SK-N-SH (cell line): ENCODE measurements around the gene EIF4G1. TPM values are rescaled to one million over a fixed set of nuclear protein-coding genes. Genes with fewer than 3 reads are reported as not detected.

Source experiments
- CTCF ChIA-PET: fragments of 300-600, 350-600 bp; formaldehyde crosslinking; extraction: SDS; loops from one replicate; lab custom pipeline; 2021; lab: Yijun Ruan, JAX
- POLR2A ChIA-PET: fragments of 350-600 bp; sonication (Branson Sonifier 250); formaldehyde crosslinking; extraction: SDS; loops from one replicate; lab custom pipeline; 2020; ENCODE audit warnings: antibody characterized with exemption, inconsistent platforms; lab: Yijun Ruan, JAX
- DNase-seq: peaks from one replicate; pipeline ENCODE4 v3.0.0; 2012
- H2AFZ ChIP-seq: fragments of 200-600 bp; sonication (generic); 2 replicates; pipeline ENCODE4 v1.8.1; 2016; ENCODE audit warnings: antibody characterized with exemption, mild to moderate bottlenecking, low read depth
- H3F3A ChIP-seq: fragments of 200-600 bp; sonication (generic); replicated peaks from 2 replicates; pipeline ENCODE3; 2016; ENCODE audit warnings: antibody characterized with exemption, mild to moderate bottlenecking; ENCODE audit not compliant: insufficient read depth
- H3K27ac ChIP-seq, 2 experiments: fragments of 200-500 bp in 1 of 2; fragments of 200-600 bp in 1 of 2; sonication (Bioruptor generic) in 1 of 2; sonication (generic), shearing (Covaris generic) in 1 of 2; 2 replicates each; pipeline versions ENCODE4 v1.5.1 to v1.6.1; 2014 to 2016; ENCODE audit warnings: low read depth in 2 of 2, inconsistent platforms in 1 of 2, low read length in 1 of 2, mild to moderate bottlenecking in 1 of 2, mixed read lengths in 1 of 2
- H3K27me3 ChIP-seq: fragments of 200-600 bp; sonication (generic), shearing (Covaris generic); 2 replicates; pipeline ENCODE4 v1.6.1; 2016; ENCODE audit warnings: mixed run types; ENCODE audit not compliant: insufficient read depth
- H3K36me3 ChIP-seq, 2 experiments: fragments of 200-500 bp in 1 of 2; fragments of 200-600 bp in 1 of 2; sonication (Bioruptor generic) in 1 of 2; sonication (generic) in 1 of 2; replicated peaks in 1 of 2; 2 replicates each; pipeline versions ENCODE3 to v1.5.1; 2014 to 2016; ENCODE audit warnings: low read length in 1 of 2, mild to moderate bottlenecking in 1 of 2; ENCODE audit not compliant: insufficient read depth in 2 of 2, control insufficient read depth in 1 of 2
- H3K4me1 ChIP-seq, 2 experiments: fragments of 200-500 bp in 1 of 2; fragments of 200-600 bp in 1 of 2; sonication (Bioruptor generic) in 1 of 2; sonication (generic), shearing (Covaris generic) in 1 of 2; 2 replicates each; pipeline versions ENCODE4 v1.5.1 to v1.6.1; 2014 to 2016; ENCODE audit warnings: low read depth in 1 of 2, low read length in 1 of 2, mixed run types in 1 of 2; ENCODE audit not compliant: insufficient read depth in 2 of 2, control insufficient read depth in 1 of 2
- H3K4me2 ChIP-seq: fragments of 200-600 bp; sonication (generic), shearing (Covaris generic); 2 replicates; pipeline ENCODE4 v1.6.1; 2017; ENCODE audit warnings: mixed run types
- H3K4me3 ChIP-seq, 2 experiments: fragments of 200-500 bp in 1 of 2; fragments of 200-600 bp in 1 of 2; sonication (Bioruptor generic) in 1 of 2; sonication (generic), shearing (Covaris generic) in 1 of 2; 2 replicates each; pipeline versions ENCODE4 v1.5.1 to v1.8.1; 2014 to 2016; ENCODE audit warnings: low read depth in 2 of 2, inconsistent platforms in 1 of 2, low read length in 1 of 2, mild to moderate bottlenecking in 1 of 2, mixed read lengths in 1 of 2, moderate library complexity in 1 of 2
- H3K79me2 ChIP-seq: fragments of 200-600 bp; sonication (generic); 2 replicates; pipeline ENCODE4 v1.8.1; 2017; ENCODE audit warnings: mild to moderate bottlenecking; ENCODE audit not compliant: insufficient read depth
- H3K9ac ChIP-seq: fragments of 200-600 bp; sonication (generic); 2 replicates; pipeline ENCODE4 v1.6.1; 2017; ENCODE audit warnings: mixed run types
- H3K9me2 ChIP-seq: fragments of 200-600 bp; sonication (generic); 2 replicates; pipeline ENCODE4 v1.6.1; 2017; ENCODE audit warnings: mixed run types
- H3K9me3 ChIP-seq: fragments of 200-600 bp; sonication (generic); 2 replicates; pipeline ENCODE4 v1.6.1; 2017; ENCODE audit warnings: mixed run types, mild to moderate bottlenecking, moderate library complexity
- H4K20me1 ChIP-seq: fragments of 200-600 bp; sonication (generic); 2 replicates; pipeline ENCODE4 v1.6.1; 2017; ENCODE audit warnings: mild to moderate bottlenecking, mixed run types; ENCODE audit not compliant: insufficient read depth
- CTCF ChIP-seq: fragments of 200-600 bp; sonication (generic); IDR thresholded peaks from 2 replicates; pipeline ENCODE4 v1.6.1; 2017; ENCODE audit warnings: antibody characterized with exemption, mild to moderate bottlenecking, moderate library complexity
- EZH2phosphoT487 ChIP-seq: fragments of 200-600 bp; sonication (generic); IDR thresholded peaks from 2 replicates; pipeline ENCODE4 v1.6.1; 2017; ENCODE audit warnings: low read depth, mixed run types, mild to moderate bottlenecking, antibody characterized with exemption, moderate library complexity, borderline replicate concordance
- FOSL2 ChIP-seq: IDR thresholded peaks from 2 replicates; pipeline ENCODE4 v1.4.0; 2012; ENCODE audit warnings: low read depth, mild to moderate bottlenecking, moderate library complexity, borderline replicate concordance
- GABPA ChIP-seq: IDR thresholded peaks from 2 replicates; pipeline ENCODE4 v1.4.0; 2012; ENCODE audit warnings: low read depth, mild to moderate bottlenecking
- JUND ChIP-seq: IDR thresholded peaks from 2 replicates; pipeline ENCODE4 v1.4.0; 2012
- NRF1 ChIP-seq: IDR thresholded peaks from 2 replicates; pipeline ENCODE4 v1.6.1; 2012; ENCODE audit warnings: low read depth, mild to moderate bottlenecking, low read length
- RCOR1 ChIP-seq: fragments of 150-350 bp; IDR thresholded peaks from 2 replicates; pipeline ENCODE4 v1.6.1; 2017; ENCODE audit warnings: antibody characterized with exemption, low read length
- SIN3A ChIP-seq: IDR thresholded peaks from 2 replicates; pipeline ENCODE4 v1.6.1; 2012; ENCODE audit warnings: low read depth, mild to moderate bottlenecking, low read length, moderate library complexity, borderline replicate concordance
- TCF12 ChIP-seq: IDR thresholded peaks from 2 replicates; pipeline ENCODE4 v1.4.0; 2012
- TEAD4 ChIP-seq: IDR thresholded peaks from 2 replicates; pipeline ENCODE4 v1.4.0; 2012; ENCODE audit warnings: mild to moderate bottlenecking, borderline replicate concordance; ENCODE audit not compliant: insufficient read depth
- WGBS: methylation state at CpG from one replicate; pipeline ENCODE4 v1.1.6; 2017; ENCODE audit warnings: low lambda C conversion rate; 5-methylcytosine and 5-hydroxymethylcytosine counted together
- polyA plus RNA-seq, 3 experiments: library from polyadenylated mRNA; depleted of rRNA; stranded (reverse); fragments of >200 nt; gene quantifications; 2 replicates each; pipeline ENCODE4 v1.2.3, GENCODE V29; 2012
- TF ChIP-seq, protein P1 (sequence below): IDR thresholded peaks from 2 replicates; pipeline ENCODE4 v1.6.1; 2012; ENCODE audit warnings: mild to moderate bottlenecking, low read depth, low read length, moderate library complexity
- TF ChIP-seq, protein P2 (sequence below): IDR thresholded peaks from 2 replicates; pipeline ENCODE4 v1.4.0; 2012; ENCODE audit warnings: low read depth, borderline replicate concordance

The EIF4G1 gene
- polyA plus RNA-seq, 1 of the 3 experiments (the other 2 are of a cell fraction) = 262 TPM

DNA sequence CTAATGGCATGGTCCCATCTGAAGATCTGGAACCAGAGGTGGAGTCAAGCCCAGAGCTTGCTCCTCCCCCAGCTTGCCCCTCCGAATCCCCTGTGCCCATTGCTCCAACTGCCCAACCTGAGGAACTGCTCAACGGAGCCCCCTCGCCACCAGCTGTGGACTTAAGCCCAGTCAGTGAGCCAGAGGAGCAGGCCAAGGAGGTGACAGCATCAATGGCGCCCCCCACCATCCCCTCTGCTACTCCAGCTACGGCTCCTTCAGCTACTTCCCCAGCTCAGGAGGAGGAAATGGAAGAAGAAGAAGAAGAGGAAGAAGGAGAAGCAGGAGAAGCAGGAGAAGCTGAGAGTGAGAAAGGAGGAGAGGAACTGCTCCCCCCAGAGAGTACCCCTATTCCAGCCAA is 7.3 kb downstream of the EIF4G1 start:
- WGBS = 96% methylated on average over 5 of the region's 5 CpGs
- H3K27ac ChIP-seq = peak overlapping the region; percentile 2 to 5; a peak in 2 of 4 replicates
- H3K9me2 ChIP-seq = no peaks in the 10 kb centered on the region
- no peak for TF ChIP-seq NRF1
- no peak for TF ChIP-seq CTCF
- no peak for TF ChIP-seq TCF12
- no peak for TF ChIP-seq FOSL2
- TF ChIP-seq SIN3A = no peak
- TF ChIP-seq, protein P1, sequence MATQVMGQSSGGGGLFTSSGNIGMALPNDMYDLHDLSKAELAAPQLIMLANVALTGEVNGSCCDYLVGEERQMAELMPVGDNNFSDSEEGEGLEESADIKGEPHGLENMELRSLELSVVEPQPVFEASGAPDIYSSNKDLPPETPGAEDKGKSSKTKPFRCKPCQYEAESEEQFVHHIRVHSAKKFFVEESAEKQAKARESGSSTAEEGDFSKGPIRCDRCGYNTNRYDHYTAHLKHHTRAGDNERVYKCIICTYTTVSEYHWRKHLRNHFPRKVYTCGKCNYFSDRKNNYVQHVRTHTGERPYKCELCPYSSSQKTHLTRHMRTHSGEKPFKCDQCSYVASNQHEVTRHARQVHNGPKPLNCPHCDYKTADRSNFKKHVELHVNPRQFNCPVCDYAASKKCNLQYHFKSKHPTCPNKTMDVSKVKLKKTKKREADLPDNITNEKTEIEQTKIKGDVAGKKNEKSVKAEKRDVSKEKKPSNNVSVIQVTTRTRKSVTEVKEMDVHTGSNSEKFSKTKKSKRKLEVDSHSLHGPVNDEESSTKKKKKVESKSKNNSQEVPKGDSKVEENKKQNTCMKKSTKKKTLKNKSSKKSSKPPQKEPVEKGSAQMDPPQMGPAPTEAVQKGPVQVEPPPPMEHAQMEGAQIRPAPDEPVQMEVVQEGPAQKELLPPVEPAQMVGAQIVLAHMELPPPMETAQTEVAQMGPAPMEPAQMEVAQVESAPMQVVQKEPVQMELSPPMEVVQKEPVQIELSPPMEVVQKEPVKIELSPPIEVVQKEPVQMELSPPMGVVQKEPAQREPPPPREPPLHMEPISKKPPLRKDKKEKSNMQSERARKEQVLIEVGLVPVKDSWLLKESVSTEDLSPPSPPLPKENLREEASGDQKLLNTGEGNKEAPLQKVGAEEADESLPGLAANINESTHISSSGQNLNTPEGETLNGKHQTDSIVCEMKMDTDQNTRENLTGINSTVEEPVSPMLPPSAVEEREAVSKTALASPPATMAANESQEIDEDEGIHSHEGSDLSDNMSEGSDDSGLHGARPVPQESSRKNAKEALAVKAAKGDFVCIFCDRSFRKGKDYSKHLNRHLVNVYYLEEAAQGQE = no peak
- TF ChIP-seq, all 33 proteins: peak for 0
- no peak overlapping the region for H3K4me2 ChIP-seq
- CTCF ChIA-PET = interaction anchor here (1.1 to 1.8 kb wide), 3 partner anchors 13 to 50 kb away, joined by 4 read pairs; no protein-coding TSS in a partner anchor
- H3K4me1 ChIP-seq = peaks cover 23 to 34% of the 10 kb centered on the region in 2 experiments; a peak in 3 of 4 replicates
- no peak overlapping the region for H3K4me3 ChIP-seq
- peaks cover 76 to 77% of the 10 kb centered on the region in 2 experiments for H3K36me3 ChIP-seq
- H3K79me2 ChIP-seq = peaks cover 96% of the 10 kb centered on the region
- no peaks in the 10 kb centered on the region for H3K9me3 ChIP-seq
- no peak overlapping the region for H2AFZ ChIP-seq
- no peak overlapping the region for H3K9ac ChIP-seq
- H4K20me1 ChIP-seq = peaks cover 85% of the 10 kb centered on the region
- peak; percentile 4 for DNase-seq
- H3K27me3 ChIP-seq = no peaks in the 10 kb centered on the region
- POLR2A ChIA-PET = interaction anchor here (0.6 kb wide), 1 partner anchor 17 kb away, joined by 3 read pairs; no protein-coding TSS in a partner anchor
- peaks cover 44% of the 10 kb centered on the region for H3F3A ChIP-seq

- Histone ChIP-seq H3K27ac (peak overlapping the region in 1 of 2 experiments; percentile 2; a peak in 1 of 4 replicates), H3K9ac (no peak overlapping the region), H2AFZ (no peak overlapping the region), H3K36me3 (peaks cover 80 to 89% of the 10 kb centered on the region in 2 experiments), H3K9me3 (no peaks in the 10 kb centered on the region), H3K79me2 (peaks cover 96% of the 10 kb centered on the region), H3K9me2 (no peaks in the 10 kb centered on the region), H3K4me3 (no peak overlapping the region), H3K4me1 (peaks cover 13 to 26% of the 10 kb centered on the region in 2 experiments; a peak in 3 of 4 replicates), H4K20me1 (peaks cover 75% of the 10 kb centered on the region)
- DNase-seq = peak; percentile 17
- POLR2A ChIA-PET = interaction anchor here (1.2 kb wide), 1 partner anchor 14 kb away, joined by 3 read pairs; the partner anchor contains the start of gene FAM131A
- 97% methylated on average over 15 of the region's 20 CpGs for WGBS
- TF ChIP-seq RCOR1 (no peak), JUND (no peak), EZH2phosphoT487 (no peak), TEAD4 (no peak), GABPA (no peak)
- TF ChIP-seq, protein P1 = no peak
- TF ChIP-seq, protein P2, sequence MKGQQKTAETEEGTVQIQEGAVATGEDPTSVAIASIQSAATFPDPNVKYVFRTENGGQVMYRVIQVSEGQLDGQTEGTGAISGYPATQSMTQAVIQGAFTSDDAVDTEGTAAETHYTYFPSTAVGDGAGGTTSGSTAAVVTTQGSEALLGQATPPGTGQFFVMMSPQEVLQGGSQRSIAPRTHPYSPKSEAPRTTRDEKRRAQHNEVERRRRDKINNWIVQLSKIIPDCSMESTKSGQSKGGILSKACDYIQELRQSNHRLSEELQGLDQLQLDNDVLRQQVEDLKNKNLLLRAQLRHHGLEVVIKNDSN = no peak
- TF ChIP-seq, all 33 proteins: peak for 0
- no peaks in the 10 kb centered on the region for H3K27me3 ChIP-seq
- CTCF ChIA-PET = no interaction called here
- peaks cover 41% of the 10 kb centered on the region for H3F3A ChIP-seq
- no peak overlapping the region for H3K4me2 ChIP-seq
Measured at GRCh38 chr3:184322731-184323487, 8.5 kb downstream of the EIF4G1 start.
